ENCODE data around the gene NMNAT2. TPM values are rescaled to one million over a fixed set of nuclear protein-coding genes. Genes with fewer than 3 reads are reported as not detected.

Gene NMNAT2
- total RNA-seq, 8 experiments from 2014 or later: 0.25 to 68.9 (median 37.4) TPM

DNA sequence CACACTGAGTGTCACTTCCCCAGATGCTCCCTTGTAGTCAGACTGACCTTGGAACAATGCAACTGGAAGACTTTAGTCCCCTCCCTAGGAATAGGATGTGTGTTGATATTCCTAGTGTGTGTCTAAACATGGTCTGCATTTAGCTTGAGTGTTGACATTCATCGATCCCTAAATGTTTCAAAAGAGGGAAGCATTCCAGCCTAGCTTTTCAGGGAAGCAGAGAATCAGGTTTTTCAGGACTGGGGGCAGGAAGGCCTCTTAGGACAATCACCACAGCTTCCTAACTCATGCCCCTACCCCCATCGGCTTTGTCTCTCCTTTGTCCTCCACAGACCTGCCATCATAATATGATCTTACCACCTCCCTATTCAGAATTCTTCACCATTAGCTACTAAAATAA, 43.4 kb downstream of the NMNAT2 start:
- H3K4me3 ChIP-seq: no peak overlapping the region
- in situ Hi-C loops (cut with MboI; ENCODE audit: low pct_unique_long_range_greater_than_20kb in 2 of 9, low sequenced_read_pairs in 9 of 9, unreplicated experiment in 9 of 9): no loop called here
- WGBS, 10 experiments: 10 to 100% (median 88%) methylated on average over 1 to 2 of the region's 2 CpGs; no CpG with 5 or more reads in 3 of the 10 experiments
- ATAC-seq (replicated peaks in 6 of 8): no peak
- no peak overlapping the region for H3K27ac ChIP-seq
- no peaks in the 10 kb centered on the region for H3K4me1 ChIP-seq (replicated peaks in 1 of 2)

DNA sequence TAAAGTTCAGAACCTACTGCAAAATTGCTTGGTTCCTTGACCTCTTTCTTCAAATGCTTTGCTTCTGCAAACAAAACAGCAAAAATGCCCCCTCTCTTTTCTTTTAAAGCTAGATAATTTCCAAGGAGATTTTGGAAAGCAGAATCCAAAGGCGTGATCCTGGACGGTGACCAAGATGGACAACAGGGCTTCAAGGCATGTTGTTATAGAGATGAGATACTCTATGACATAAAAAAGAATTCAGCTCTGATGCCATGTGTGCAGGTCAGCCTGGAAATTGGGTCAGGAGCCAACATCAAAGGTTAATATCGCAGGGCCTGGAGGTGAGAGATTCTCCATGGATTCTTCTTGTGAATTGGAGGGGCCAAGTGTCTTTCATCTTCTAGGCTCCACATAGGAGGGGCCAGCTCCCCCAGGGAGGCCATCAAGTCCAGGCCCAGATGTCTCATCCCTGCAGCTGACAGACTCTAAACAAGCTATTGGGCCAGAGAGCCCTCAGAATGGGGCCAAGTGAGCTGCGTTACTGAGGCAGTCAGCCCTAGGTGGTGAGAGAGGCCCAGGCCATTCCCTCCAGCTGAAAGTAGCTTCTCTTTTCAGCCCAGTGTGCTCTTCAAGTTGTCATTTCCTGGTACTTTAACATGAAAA, 45.5 kb downstream of the NMNAT2 start:
- in situ Hi-C loops (cut with MboI; ENCODE audit: low pct_unique_long_range_greater_than_20kb in 2 of 9, low sequenced_read_pairs in 9 of 9, unreplicated experiment in 9 of 9): no loop called here
- Histone ChIP-seq H3K4me1 (replicated peaks in 1 of 2) (peaks cover 3 to 11% of the 10 kb centered on the region in 2 donors), H3K4me3 (no peak overlapping the region), H3K27ac (no peak overlapping the region)
- no peak for ATAC-seq (replicated peaks in 6 of 8)
- 30 to 100% (median 93%) methylated on average over 2 to 4 of the region's 4 CpGs; no CpG with 5 or more reads in 1 of the 10 experiments for WGBS, 10 experiments

GRCh38 chr1:183370399-183371058, 47.7 kb downstream of the NMNAT2 start:
- no peak for ATAC-seq (replicated peaks in 6 of 8)
- Histone ChIP-seq H3K4me3 (no peak overlapping the region), H3K27ac (no peak overlapping the region), H3K4me1 (replicated peaks in 1 of 2) (peaks cover 3 to 11% of the 10 kb centered on the region in 2 donors)
- 20 to 87% (median 81%) methylated on average over 2 to 8 of the region's 8 CpGs; no CpG with 5 or more reads in 3 of the 10 experiments for WGBS, 10 experiments
- in situ Hi-C loops (cut with MboI; ENCODE audit: low pct_unique_long_range_greater_than_20kb in 2 of 9, low sequenced_read_pairs in 9 of 9, unreplicated experiment in 9 of 9): no loop called here

- ATAC-seq (replicated peaks in 6 of 8): peak in 7 of 8 experiments; percentile 52 to 78 (median 67)
- in situ Hi-C loops (cut with MboI; ENCODE audit: low pct_unique_long_range_greater_than_20kb in 2 of 9, low sequenced_read_pairs in 9 of 9, unreplicated experiment in 9 of 9): no loop called here
- Histone ChIP-seq H3K27ac (no peak overlapping the region), H3K4me3 (no peak overlapping the region), H3K4me1 (replicated peaks in 1 of 2) (peaks cover 3 to 11% of the 10 kb centered on the region in 2 donors)
- WGBS, 10 experiments: 40 to 100% (median 78%) methylated on average over 1 to 11 of the region's 11 CpGs
These were observed 49.7 kb downstream of the NMNAT2 start for GRCh38 chr1:183368213-183369108.

GRCh38 chr1:183366116-183366515, 52.1 kb downstream of the NMNAT2 start:
- Histone ChIP-seq H3K4me1 (replicated peaks in 1 of 2) (peaks cover 3 to 11% of the 10 kb centered on the region in 2 donors), H3K4me3 (no peak overlapping the region), H3K27ac (no peak overlapping the region)
- in situ Hi-C loops (cut with MboI; ENCODE audit: low pct_unique_long_range_greater_than_20kb in 2 of 9, low sequenced_read_pairs in 9 of 9, unreplicated experiment in 9 of 9): no loop called here
- no peak for ATAC-seq (replicated peaks in 6 of 8)
- WGBS, 10 experiments: 40 to 100% (median 57%) methylated on average over 1 of the region's 1 CpG; no CpG with 5 or more reads in 5 of the 10 experiments

- WGBS, 10 experiments: 50 to 100% (median 59%) methylated on average over 1 to 2 of the region's 2 CpGs; no CpG with 5 or more reads in 4 of the 10 experiments
- Histone ChIP-seq H3K27ac (no peak overlapping the region), H3K4me3 (no peak overlapping the region), H3K4me1 (replicated peaks in 1 of 2) (peaks cover 3 to 11% of the 10 kb centered on the region in 2 donors)
- ATAC-seq (replicated peaks in 6 of 8): no peak
- in situ Hi-C loops (cut with MboI; ENCODE audit: low pct_unique_long_range_greater_than_20kb in 2 of 9, low sequenced_read_pairs in 9 of 9, unreplicated experiment in 9 of 9): no loop called here
These were observed 52.5 kb downstream of the NMNAT2 start for GRCh38 chr1:183365676-183366075.

DNA sequence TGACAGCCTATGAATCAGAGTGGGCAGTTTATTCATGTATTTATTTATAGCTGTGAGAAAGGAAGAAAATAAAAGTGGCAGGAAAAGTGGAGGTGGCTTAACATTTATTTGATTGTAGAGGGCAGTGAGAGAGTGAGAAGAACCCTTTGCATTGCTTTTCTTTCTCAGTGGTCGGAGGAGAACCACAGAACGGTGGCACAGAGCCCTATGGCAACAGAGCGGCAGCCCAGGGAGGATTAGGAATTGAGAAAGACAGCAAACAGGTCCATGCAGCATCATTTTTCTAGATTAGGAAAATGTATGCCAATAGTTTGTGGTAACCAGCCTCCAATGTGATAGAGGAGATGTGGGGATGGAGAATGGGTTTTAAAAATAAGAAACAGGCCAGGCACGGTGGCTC, 53.1 kb downstream of the NMNAT2 start:
- no peak for ATAC-seq (replicated peaks in 6 of 8)
- Histone ChIP-seq H3K4me1 (replicated peaks in 1 of 2) (peaks cover 3 to 11% of the 10 kb centered on the region in 2 donors), H3K4me3 (no peak overlapping the region), H3K27ac (no peak overlapping the region)
- in situ Hi-C loops (cut with MboI; ENCODE audit: low pct_unique_long_range_greater_than_20kb in 2 of 9, low sequenced_read_pairs in 9 of 9, unreplicated experiment in 9 of 9): no loop called here
- 18 to 100% (median 94%) methylated on average over 1 to 4 of the region's 4 CpGs; no CpG with 5 or more reads in 4 of the 10 experiments for WGBS, 10 experiments

DNA sequence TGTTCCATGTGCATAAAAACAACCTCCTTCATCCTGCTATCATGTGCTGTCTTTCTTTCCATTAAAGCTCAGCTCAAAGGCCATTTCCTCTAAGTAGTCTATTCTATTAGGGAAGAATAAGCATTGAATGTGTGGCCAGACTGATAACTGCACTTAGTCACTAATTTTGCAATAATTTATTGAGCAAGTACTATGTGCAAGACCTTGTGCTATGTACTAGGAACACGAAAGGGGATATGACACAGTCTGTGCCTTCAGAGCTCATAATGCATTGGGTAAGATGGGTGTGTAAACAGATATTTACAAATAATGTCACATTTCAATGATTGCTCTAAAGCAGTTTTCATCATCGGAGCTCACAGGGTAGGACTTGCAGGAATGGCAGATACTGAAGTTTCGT, 54.2 kb downstream of the NMNAT2 start:
- Histone ChIP-seq H3K27ac (no peak overlapping the region), H3K4me3 (no peak overlapping the region), H3K4me1 (replicated peaks in 1 of 2) (peaks cover 2 to 6% of the 10 kb centered on the region in 2 donors)
- in situ Hi-C loops (cut with MboI; ENCODE audit: low pct_unique_long_range_greater_than_20kb in 2 of 9, low sequenced_read_pairs in 9 of 9, unreplicated experiment in 9 of 9): no loop called here
- 15 to 100% (median 82%) methylated on average over 1 to 3 of the region's 3 CpGs for WGBS, 10 experiments
- ATAC-seq (replicated peaks in 6 of 8): no peak

DNA sequence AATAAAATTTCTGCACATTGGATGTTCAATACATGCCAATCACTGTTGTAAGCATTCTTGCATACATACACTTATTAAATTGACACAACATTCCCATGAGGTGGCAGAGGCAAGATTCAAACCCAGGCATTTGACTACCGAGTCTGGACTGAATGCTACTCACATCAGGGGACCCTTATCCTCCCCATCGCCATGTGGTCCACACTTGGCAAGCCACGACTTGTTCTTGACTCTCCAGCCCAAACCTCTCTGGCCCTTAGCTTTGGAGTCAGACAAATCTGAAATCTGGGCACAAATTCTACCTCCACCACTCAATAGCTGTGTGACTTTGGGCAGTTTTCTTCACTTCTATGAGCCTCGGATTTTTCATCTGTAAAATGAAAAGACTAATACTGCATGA, 57.1 kb downstream of the NMNAT2 start:
- H3K4me3 ChIP-seq: no peak overlapping the region
- no peak for ATAC-seq (replicated peaks in 6 of 8)
- H3K27ac ChIP-seq: no peak overlapping the region
- H3K4me1 ChIP-seq (replicated peaks in 1 of 2): no peaks in the 10 kb centered on the region
- in situ Hi-C loops (cut with MboI; ENCODE audit: low pct_unique_long_range_greater_than_20kb in 2 of 9, low sequenced_read_pairs in 9 of 9, unreplicated experiment in 9 of 9): no loop called here
- WGBS, 10 experiments: 0 to 90% (median 72%) methylated on average over 1 to 4 of the region's 4 CpGs; no CpG with 5 or more reads in 2 of the 10 experiments

DNA sequence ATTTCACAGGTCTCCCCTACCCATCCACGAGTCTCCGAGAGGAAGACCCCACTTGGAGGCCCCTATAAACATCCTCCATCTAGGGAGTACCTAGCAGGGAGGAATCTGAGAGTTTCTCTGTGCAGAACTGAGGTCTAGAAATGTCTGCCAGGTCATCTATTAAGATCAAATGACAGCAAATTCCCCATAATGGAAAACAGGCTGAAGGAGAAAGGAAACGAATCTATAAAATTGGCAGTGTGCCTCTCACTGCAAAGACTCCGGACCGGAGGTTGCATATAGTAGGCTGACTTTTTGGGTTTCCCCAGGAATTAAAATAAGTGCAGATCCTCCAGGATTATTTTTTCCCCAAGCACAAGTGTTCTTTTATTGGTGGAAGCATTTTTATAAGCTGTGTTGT, 57.7 kb downstream of the NMNAT2 start:
- WGBS, 10 experiments: 0 to 97% (median 87%) methylated on average over 3 to 5 of the region's 5 CpGs; no CpG with 5 or more reads in 2 of the 10 experiments
- no peaks in the 10 kb centered on the region for H3K4me1 ChIP-seq (replicated peaks in 1 of 2)
- in situ Hi-C loops (cut with MboI; ENCODE audit: low pct_unique_long_range_greater_than_20kb in 2 of 9, low sequenced_read_pairs in 9 of 9, unreplicated experiment in 9 of 9): no loop called here
- H3K27ac ChIP-seq: no peak overlapping the region
- H3K4me3 ChIP-seq: no peak overlapping the region
- ATAC-seq (replicated peaks in 6 of 8): no peak

GRCh38 chr1:183356534-183357182, 61.5 kb downstream of the NMNAT2 start:
- in situ Hi-C loops (cut with MboI; ENCODE audit: low pct_unique_long_range_greater_than_20kb in 2 of 9, low sequenced_read_pairs in 9 of 9, unreplicated experiment in 9 of 9): no loop called here
- ATAC-seq (replicated peaks in 6 of 8): no peak
- no peak overlapping the region for H3K4me3 ChIP-seq
- H3K4me1 ChIP-seq (replicated peaks in 1 of 2): no peaks in the 10 kb centered on the region
- no peak overlapping the region for H3K27ac ChIP-seq
- WGBS, 10 experiments: 0 to 94% (median 74%) methylated on average over 1 to 6 of the region's 6 CpGs

DNA sequence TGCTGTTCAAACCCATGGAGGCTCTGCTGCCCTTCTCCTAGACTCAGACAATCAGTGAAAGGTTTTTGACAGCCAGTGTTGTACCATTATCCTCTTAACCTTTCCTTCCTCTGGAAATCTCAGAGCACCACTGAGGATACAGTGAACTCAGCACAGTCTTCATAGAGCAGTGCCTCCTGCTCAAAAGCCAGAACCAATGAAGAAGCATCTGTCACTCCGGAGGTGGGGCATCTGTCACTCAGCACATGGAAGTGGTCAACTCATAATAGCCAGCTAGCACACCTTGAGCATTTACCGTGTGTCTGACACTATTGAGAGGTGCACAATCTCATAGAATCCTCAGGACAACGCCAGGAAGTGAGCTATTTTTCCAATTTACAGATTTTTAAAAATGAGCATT, 62.4 kb downstream of the NMNAT2 start:
- H3K4me1 ChIP-seq (replicated peaks in 1 of 2): no peaks in the 10 kb centered on the region
- ATAC-seq (replicated peaks in 6 of 8): no peak
- 63 to 100% (median 77%) methylated on average over 2 to 3 of the region's 3 CpGs; no CpG with 5 or more reads in 3 of the 10 experiments for WGBS, 10 experiments
- H3K4me3 ChIP-seq: no peak overlapping the region
- no peak overlapping the region for H3K27ac ChIP-seq
- in situ Hi-C loops (cut with MboI; ENCODE audit: low pct_unique_long_range_greater_than_20kb in 2 of 9, low sequenced_read_pairs in 9 of 9, unreplicated experiment in 9 of 9): no loop called here
